ENCODE measurements around the gene LYRM1. TPM values are rescaled to one million over a fixed set of nuclear protein-coding genes. Genes with fewer than 3 reads are reported as not detected.
A peak's percentile ranks its signal among the peaks of the same experiment; 100 is the strongest.

Gene LYRM1
- total and polyA plus RNA-seq, 2 donors (not counting 1 experiment from before 2014, with no cell fraction given), result 54.9 to 131 TPM

DNA sequence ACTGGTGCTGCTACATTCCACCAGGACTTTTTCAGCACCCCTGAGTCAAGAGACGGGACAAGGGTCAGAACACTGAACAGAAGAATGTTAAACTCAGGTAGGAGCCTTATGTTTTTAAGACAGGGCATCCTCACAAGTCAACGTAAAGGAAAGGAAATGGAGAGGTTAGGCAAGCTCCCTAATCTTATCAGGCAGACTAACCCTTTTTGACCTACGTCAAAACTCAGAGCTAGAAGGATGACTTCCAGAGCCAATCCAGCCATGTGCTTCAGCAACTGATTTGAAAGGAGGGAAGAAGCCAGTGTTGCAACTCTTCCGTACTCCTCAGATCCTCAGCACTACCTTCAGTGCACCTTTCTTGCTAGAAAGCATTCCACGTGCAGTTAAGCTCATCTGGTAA is 47.4 kb upstream of the LYRM1 start:
- no peaks in the 10 kb centered on the region for H3K27me3 ChIP-seq (ENCODE audit: control insufficient read depth, insufficient read depth, low read length)
- H3K79me2 ChIP-seq (ENCODE audit: control insufficient read depth, insufficient read depth, low read length), result peaks cover 2% of the 10 kb centered on the region
- TF ChIP-seq EZH2 (IDR thresholded peaks at IDR 0.05; ENCODE audit: low read length, missing control alignments), result no peak
- no peak for TF ChIP-seq CTCF (conservative IDR thresholded peaks at IDR 0.05 in 1 of 2, IDR thresholded peaks at IDR 0.05 in 1 of 2; ENCODE audit: low read depth in 1 of 2, low read length in 2 of 2)
- DNase-seq (ENCODE audit: low read depth in 2 of 2), result no peak
- H3K9me3 ChIP-seq (ENCODE audit: control insufficient read depth, insufficient read depth, low read depth, low read length), result no peaks in the 10 kb centered on the region
- H3K27ac ChIP-seq (ENCODE audit: insufficient read depth, low read length), result no peak overlapping the region
- H4K20me1 ChIP-seq (ENCODE audit: control insufficient read depth, extremely low read depth, insufficient read depth, low read length), result no peaks in the 10 kb centered on the region
- peaks cover 10% of the 10 kb centered on the region for H3K4me1 ChIP-seq (ENCODE audit: control insufficient read depth, extremely low read depth, insufficient read depth, low read length)
- H2AFZ ChIP-seq (ENCODE audit: low read length), result no peak overlapping the region
- H3K4me2 ChIP-seq (ENCODE audit: extremely low read depth, insufficient read depth, low read length), result no peak overlapping the region
- H3K9ac ChIP-seq (ENCODE audit: insufficient read depth, low read length), result no peak overlapping the region
- peaks cover 4% of the 10 kb centered on the region for H3K36me3 ChIP-seq (ENCODE audit: control insufficient read depth, insufficient read depth, low read length)
- H3K4me3 ChIP-seq (replicated peaks in 1 of 4; ENCODE audit: control extremely low read depth in 1 of 4, insufficient read depth in 1 of 4, low read depth in 3 of 4, low read length in 4 of 4), result no peak overlapping the region

- Histone ChIP-seq H3K4me3 (replicated peaks in 1 of 4; ENCODE audit: control extremely low read depth in 1 of 4, insufficient read depth in 1 of 4, low read depth in 3 of 4, low read length in 4 of 4) (no peak overlapping the region), H3K9ac (ENCODE audit: insufficient read depth, low read length) (no peak overlapping the region), H4K20me1 (ENCODE audit: control insufficient read depth, extremely low read depth, insufficient read depth, low read length) (no peaks in the 10 kb centered on the region), H3K4me1 (ENCODE audit: control insufficient read depth, extremely low read depth, insufficient read depth, low read length) (peaks cover 10% of the 10 kb centered on the region), H3K79me2 (ENCODE audit: control insufficient read depth, insufficient read depth, low read length) (peaks cover 2% of the 10 kb centered on the region), H2AFZ (ENCODE audit: low read length) (no peak overlapping the region), H3K4me2 (ENCODE audit: extremely low read depth, insufficient read depth, low read length) (no peak overlapping the region), H3K9me3 (ENCODE audit: control insufficient read depth, insufficient read depth, low read depth, low read length) (no peaks in the 10 kb centered on the region), H3K27me3 (ENCODE audit: control insufficient read depth, insufficient read depth, low read length) (no peaks in the 10 kb centered on the region), H3K27ac (ENCODE audit: insufficient read depth, low read length) (no peak overlapping the region), H3K36me3 (ENCODE audit: control insufficient read depth, insufficient read depth, low read length) (peaks cover 4% of the 10 kb centered on the region)
- DNase-seq (ENCODE audit: low read depth in 2 of 2), result peak in 1 of 2 donors; percentile 40
- no peak for TF ChIP-seq CTCF (conservative IDR thresholded peaks at IDR 0.05 in 1 of 2, IDR thresholded peaks at IDR 0.05 in 1 of 2; ENCODE audit: low read depth in 1 of 2, low read length in 2 of 2)
- TF ChIP-seq EZH2 (IDR thresholded peaks at IDR 0.05; ENCODE audit: low read length, missing control alignments), result no peak
Measured at GRCh38 chr16:20853981-20854620, 46.5 kb upstream of the LYRM1 start.

- H4K20me1 ChIP-seq (ENCODE audit: control insufficient read depth, extremely low read depth, insufficient read depth, low read length), result no peaks in the 10 kb centered on the region
- H3K36me3 ChIP-seq (ENCODE audit: control insufficient read depth, insufficient read depth, low read length), result peaks cover 9% of the 10 kb centered on the region
- peaks cover 9% of the 10 kb centered on the region for H3K4me1 ChIP-seq (ENCODE audit: control insufficient read depth, extremely low read depth, insufficient read depth, low read length)
- H3K9ac ChIP-seq (ENCODE audit: insufficient read depth, low read length), result no peak overlapping the region
- no peak overlapping the region for H3K4me2 ChIP-seq (ENCODE audit: extremely low read depth, insufficient read depth, low read length)
- no peak for TF ChIP-seq CTCF (conservative IDR thresholded peaks at IDR 0.05 in 1 of 2, IDR thresholded peaks at IDR 0.05 in 1 of 2; ENCODE audit: low read depth in 1 of 2, low read length in 2 of 2)
- TF ChIP-seq EZH2 (IDR thresholded peaks at IDR 0.05; ENCODE audit: low read length, missing control alignments), result no peak
- H3K27me3 ChIP-seq (ENCODE audit: control insufficient read depth, insufficient read depth, low read length), result no peaks in the 10 kb centered on the region
- H2AFZ ChIP-seq (ENCODE audit: low read length), result no peak overlapping the region
- no peaks in the 10 kb centered on the region for H3K9me3 ChIP-seq (ENCODE audit: control insufficient read depth, insufficient read depth, low read depth, low read length)
- H3K79me2 ChIP-seq (ENCODE audit: control insufficient read depth, insufficient read depth, low read length), result peaks cover 2% of the 10 kb centered on the region
- no peak overlapping the region for H3K27ac ChIP-seq (ENCODE audit: insufficient read depth, low read length)
- no peak overlapping the region for H3K4me3 ChIP-seq (replicated peaks in 1 of 4; ENCODE audit: control extremely low read depth in 1 of 4, insufficient read depth in 1 of 4, low read depth in 3 of 4, low read length in 4 of 4)
- no peak for DNase-seq (ENCODE audit: low read depth in 2 of 2)
Measured at GRCh38 chr16:20854963-20855362, 45.6 kb upstream of the LYRM1 start.
